ENCODE measurements around the gene ACTR10. TPM values are rescaled to one million over a fixed set of nuclear protein-coding genes. Genes with fewer than 3 reads are reported as not detected.

Gene ACTR10
- total and polyA plus RNA-seq, 9 of the 15 experiments (the other 6 are each of a cell fraction or from before 2014, with no cell fraction given), result 22.0 to 66.1 (median 34.1) TPM

- intact Hi-C loops (cut with micrococcal nuclease) (loop anchor here (2.0 to 5.0 kb wide), 2 partner anchors 44 to 97 kb away; partner anchors contain the start of genes ARID4A and PSMA3), in situ Hi-C loops (cut with MboI) (no loop called here)
- BruUV-seq (replicated peaks), result no TSS peak
- Histone ChIP-seq H3K27ac (ENCODE audit: extremely low read depth, low read depth, low read length) (peak overlapping the region; percentile 79), H3K36me3 (ENCODE audit: control insufficient read depth, insufficient read depth, low read length) (peaks cover 6% of the 10 kb centered on the region; the same call in 1 of the 3 replicates), H3K4me1 (replicated peaks in 1 of 2; ENCODE audit: control insufficient read depth in 2 of 2, insufficient read depth in 2 of 2, low read length in 2 of 2) (peaks cover 0 to 10% of the 10 kb centered on the region in 2 experiments; a peak in 3 of 5 replicates), H4K20me1 (replicated peaks; ENCODE audit: control insufficient read depth, insufficient read depth, low read length) (no peaks in the 10 kb centered on the region), H3K4me2 (ENCODE audit: insufficient read depth, low read length) (peak overlapping the region; percentile 84), H3K79me2 (ENCODE audit: control insufficient read depth, insufficient read depth, low read length) (peaks cover 22% of the 10 kb centered on the region), H3K4me3 (peak overlapping the region; percentile 69), H2AFZ (ENCODE audit: low read depth, low read length) (peak overlapping the region; percentile 93), H3K9me3 (replicated peaks; ENCODE audit: control insufficient read depth, insufficient read depth, low read depth, low read length) (no peaks in the 10 kb centered on the region), H3K9me1 (ENCODE audit: control insufficient read depth, insufficient read depth, low read length) (no peaks in the 10 kb centered on the region), H3K9ac (ENCODE audit: insufficient read depth in 1 of 2, low read depth in 2 of 2, low read length in 2 of 2) (peak overlapping the region; percentile 78 to 96), H3K27me3 (ENCODE audit: control insufficient read depth in 2 of 2, insufficient read depth in 2 of 2, low read length in 2 of 2) (no peaks in the 10 kb centered on the region)
- WGBS (ENCODE audit: insufficient coverage, low coverage, missing lambda C conversion rate), result under 1% methylated on average over 10 of the region's 11 CpGs
- CTCF ChIA-PET (ENCODE audit: low intra/inter-chr PET ratio), result no interaction called here
- DNase-seq (ENCODE audit: extremely low read depth in 1 of 4, low spot score in 3 of 4) (no peak), FAIRE-seq (no peak), ATAC-seq (peak; percentile 31)
- POLR2A ChIA-PET, result interaction anchor here (0.6 kb wide), 1 partner anchor 90 kb away, joined by 3 read pairs; no protein-coding TSS in a partner anchor
- TF ChIP-seq ETV6 (IDR thresholded peaks at IDR 0.05; ENCODE audit: borderline replicate concordance in 1 of 2, low read depth in 2 of 2, low read length in 1 of 2) (no peak), ETV6 (CRISPR knock-in tag; IDR thresholded peaks at IDR 0.05; ENCODE audit: borderline replicate concordance) (no peak), HNRNPK (IDR thresholded peaks at IDR 0.05; ENCODE audit: low read depth, low read length, poor library complexity, severe bottlenecking) (no peak), SMARCE1 (IDR thresholded peaks at IDR 0.05) (no peak), STAT5A (IDR thresholded peaks at IDR 0.05; ENCODE audit: borderline replicate concordance, low read length) (no peak)
Measured at GRCh38 chr14:58200480-58200841, 512 bp downstream of the ACTR10 start.

GRCh38 chr14:58200846-58201245 is 897 bp downstream of the ACTR10 start:
- DNase-seq (ENCODE audit: extremely low read depth in 1 of 4, low spot score in 3 of 4) (no peak), ATAC-seq (no peak), FAIRE-seq (no peak)
- H3K4me1 ChIP-seq (replicated peaks in 1 of 2; ENCODE audit: control insufficient read depth in 2 of 2, insufficient read depth in 2 of 2, low read length in 2 of 2), result peaks cover 0 to 10% of the 10 kb centered on the region in 2 experiments; a peak in 3 of 5 replicates
- H3K4me2 ChIP-seq (ENCODE audit: insufficient read depth, low read length), result peak overlapping the region; percentile 84
- ChIA-PET POLR2A (no interaction called here), CTCF (ENCODE audit: low intra/inter-chr PET ratio) (no interaction called here)
- intact Hi-C loops (cut with micrococcal nuclease), result loop anchor here (2.0 to 5.0 kb wide), 2 partner anchors 44 to 96 kb away; partner anchors contain the start of genes ARID4A and PSMA3
- peak overlapping the region in 1 of 2 experiments; percentile 78; a peak in 2 of 4 replicates for H3K9ac ChIP-seq (ENCODE audit: insufficient read depth in 1 of 2, low read depth in 2 of 2, low read length in 2 of 2)
- H3K9me3 ChIP-seq (replicated peaks; ENCODE audit: control insufficient read depth, insufficient read depth, low read depth, low read length), result no peaks in the 10 kb centered on the region
- peaks cover 22% of the 10 kb centered on the region for H3K79me2 ChIP-seq (ENCODE audit: control insufficient read depth, insufficient read depth, low read length)
- H2AFZ ChIP-seq (ENCODE audit: low read depth, low read length), result no peak overlapping the region
- BruUV-seq (replicated peaks), result TSS peak; percentile 81
- in situ Hi-C loops (cut with MboI), result no loop called here
- H3K27ac ChIP-seq (ENCODE audit: extremely low read depth, low read depth, low read length), result peak overlapping the region; percentile 27; the same call in 2 of the 3 replicates
- H4K20me1 ChIP-seq (replicated peaks; ENCODE audit: control insufficient read depth, insufficient read depth, low read length), result no peaks in the 10 kb centered on the region
- no peaks in the 10 kb centered on the region for H3K27me3 ChIP-seq (ENCODE audit: control insufficient read depth in 2 of 2, insufficient read depth in 2 of 2, low read length in 2 of 2)
- WGBS (ENCODE audit: insufficient coverage, low coverage, missing lambda C conversion rate), result 0% methylated on average over 2 of the region's 2 CpGs
- H3K36me3 ChIP-seq (ENCODE audit: control insufficient read depth, insufficient read depth, low read length), result peaks cover 6% of the 10 kb centered on the region; the same call in 1 of the 3 replicates
- H3K9me1 ChIP-seq (ENCODE audit: control insufficient read depth, insufficient read depth, low read length), result no peaks in the 10 kb centered on the region
- H3K4me3 ChIP-seq, result peak overlapping the region; percentile 69
- TF ChIP-seq CBX2 (IDR thresholded peaks at IDR 0.05; ENCODE audit: insufficient read depth, low read length, poor library complexity, severe bottlenecking) (no peak), MEF2A (IDR thresholded peaks at IDR 0.05; ENCODE audit: control insufficient read depth, low read depth, low read length) (no peak), TCF7L2 (IDR thresholded peaks at IDR 0.05; ENCODE audit: low read depth, low read length) (no peak), MIER1 (IDR thresholded peaks at IDR 0.05; ENCODE audit: low read depth) (no peak), SETDB1 (IDR thresholded peaks at IDR 0.05; ENCODE audit: low read length) (no peak), DIDO1 (tag; IDR thresholded peaks at IDR 0.05; ENCODE audit: low read depth) (no peak), ZNF384 (IDR thresholded peaks at IDR 0.05; ENCODE audit: low read depth, low read length) (no peak), MCM5 (IDR thresholded peaks at IDR 0.05; ENCODE audit: low read depth) (no peak), PHB (CRISPR knock-in tag; IDR thresholded peaks at IDR 0.05) (no peak), SFPQ (IDR thresholded peaks at IDR 0.05; ENCODE audit: low read depth, low read length) (no peak)
